DMS 273 (cell line): ENCODE results near the gene ANXA4.
"Not testable (repeated sequence)": the region's sequence is repeated elsewhere in the genome, so short reads cannot be mapped to it uniquely, and the experiment has no call there.

Source experiments
- DNase-seq: peaks from one replicate; lab custom pipeline; 2025; ENCODE audit not compliant: unreplicated experiment; lab: John Stamatoyannopoulos, UW

ANXA4 gene

DNA sequence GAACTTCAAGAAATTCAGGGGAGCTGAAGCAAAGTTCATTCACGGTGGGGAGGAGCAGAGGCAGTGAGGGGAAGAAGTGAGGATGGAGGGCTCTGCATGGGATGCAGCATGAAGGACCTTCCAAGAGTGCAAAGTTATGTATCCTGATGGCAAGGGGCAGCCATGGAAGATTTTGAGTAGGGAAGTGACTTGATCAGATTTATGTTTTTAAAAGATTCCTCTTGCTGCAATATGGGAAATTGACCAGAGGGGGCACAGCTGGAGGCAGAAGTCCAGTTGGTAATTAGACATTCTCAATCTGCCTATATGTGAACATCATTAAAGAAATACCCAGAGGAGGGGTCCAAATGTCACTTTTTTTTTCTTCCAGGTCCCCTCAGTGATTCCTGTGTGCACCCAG is 21.5 kb upstream of the ANXA4 start:
- DNase-seq, result peak; percentile 37

DNA sequence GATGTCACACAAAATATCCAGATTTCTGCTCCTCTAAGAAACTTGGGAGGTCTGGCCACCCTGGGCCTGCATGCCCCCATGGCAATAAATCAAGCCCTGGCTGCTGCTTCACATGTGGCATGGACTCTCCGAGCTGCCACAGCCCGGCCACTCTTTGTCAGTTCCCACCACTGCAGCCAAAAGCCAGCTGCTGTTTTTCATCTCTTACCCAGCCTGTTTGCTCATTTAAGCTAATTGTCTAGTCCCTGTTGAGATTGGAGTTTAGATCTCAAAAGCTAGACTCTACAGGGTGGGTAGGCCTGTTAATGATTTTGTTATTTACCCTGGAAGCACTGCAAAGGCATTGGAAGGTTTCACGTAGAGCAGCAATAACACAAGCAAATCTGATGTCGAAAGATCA is 20.9 kb upstream of the ANXA4 start:
- no peak for DNase-seq

GRCh38 chr2:69723791-69724190 is 18.1 kb upstream of the ANXA4 start:
- DNase-seq, result no peak

DNA sequence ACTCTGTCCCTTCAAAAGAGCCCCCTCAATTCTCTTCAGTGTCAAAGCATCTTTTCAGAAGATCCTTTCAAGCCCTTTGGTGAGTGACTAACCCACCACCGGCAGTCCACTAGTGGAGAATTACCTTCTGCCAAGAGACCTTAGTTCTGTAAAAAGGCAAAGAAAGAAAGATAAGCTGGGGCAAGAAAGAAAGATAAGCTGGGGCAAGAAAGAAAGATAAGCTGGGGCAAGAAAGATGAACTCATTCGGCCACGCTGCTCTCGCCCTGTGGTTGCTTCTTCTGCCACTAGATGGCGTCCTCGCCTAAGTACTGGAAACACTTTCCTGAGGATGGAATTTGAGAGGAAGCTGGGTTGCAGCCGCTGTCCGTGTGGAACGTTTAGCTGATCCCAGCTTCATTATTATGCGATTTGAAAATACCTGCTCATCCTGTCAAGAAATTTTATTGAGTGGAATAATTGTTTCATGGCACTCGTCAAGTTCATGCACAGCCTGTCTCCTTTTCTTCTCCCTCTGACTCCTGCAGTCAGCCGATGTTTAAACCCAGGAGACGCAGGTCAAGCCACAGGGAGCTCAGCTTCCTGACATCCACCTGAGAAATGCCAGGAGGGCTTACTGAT is 17.3 kb upstream of the ANXA4 start:
- DNase-seq, result peak; percentile 94

- no peak for DNase-seq
Observed at GRCh38 chr2:69725706-69726360, 16.1 kb upstream of the ANXA4 start.

- no peak for DNase-seq
Observed at GRCh38 chr2:69729266-69729665, 12.7 kb upstream of the ANXA4 start.

GRCh38 chr2:69729781-69730180 is 12.2 kb upstream of the ANXA4 start:
- DNase-seq, result no peak

- DNase-seq, result no peak
Observed at GRCh38 chr2:69731147-69731970, 10.6 kb upstream of the ANXA4 start.

GRCh38 chr2:69733342-69734034 is 8.4 kb upstream of the ANXA4 start:
- DNase-seq, result no peak

DNA sequence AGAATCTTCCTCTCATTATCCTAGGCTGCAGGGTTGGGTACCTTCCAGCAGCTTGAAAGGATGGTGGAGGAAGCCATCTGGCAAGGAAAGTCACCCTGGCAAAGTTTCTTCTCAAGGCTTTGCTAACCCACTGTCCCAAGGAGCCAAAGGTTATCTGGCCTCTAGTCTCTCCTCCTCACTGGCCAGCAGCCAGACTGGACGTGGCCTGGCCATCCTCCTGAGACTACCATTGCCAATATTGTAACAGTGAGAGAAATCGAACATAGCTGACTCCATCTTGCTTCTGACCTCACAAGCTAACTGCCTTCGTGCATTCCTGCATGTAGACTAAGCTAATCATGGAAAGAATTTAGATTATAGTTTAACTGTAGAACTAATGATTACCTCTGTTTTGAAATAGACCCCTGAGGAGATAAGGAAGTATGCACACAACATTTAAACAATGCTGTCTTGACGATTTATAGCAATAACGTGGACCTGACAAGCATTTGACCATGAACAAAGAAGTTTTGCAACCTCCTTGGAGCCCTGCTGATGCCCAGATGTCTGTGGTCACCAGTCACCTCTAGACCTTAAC is 7.8 kb upstream of the ANXA4 start:
- DNase-seq, result peak; percentile 89

DNA sequence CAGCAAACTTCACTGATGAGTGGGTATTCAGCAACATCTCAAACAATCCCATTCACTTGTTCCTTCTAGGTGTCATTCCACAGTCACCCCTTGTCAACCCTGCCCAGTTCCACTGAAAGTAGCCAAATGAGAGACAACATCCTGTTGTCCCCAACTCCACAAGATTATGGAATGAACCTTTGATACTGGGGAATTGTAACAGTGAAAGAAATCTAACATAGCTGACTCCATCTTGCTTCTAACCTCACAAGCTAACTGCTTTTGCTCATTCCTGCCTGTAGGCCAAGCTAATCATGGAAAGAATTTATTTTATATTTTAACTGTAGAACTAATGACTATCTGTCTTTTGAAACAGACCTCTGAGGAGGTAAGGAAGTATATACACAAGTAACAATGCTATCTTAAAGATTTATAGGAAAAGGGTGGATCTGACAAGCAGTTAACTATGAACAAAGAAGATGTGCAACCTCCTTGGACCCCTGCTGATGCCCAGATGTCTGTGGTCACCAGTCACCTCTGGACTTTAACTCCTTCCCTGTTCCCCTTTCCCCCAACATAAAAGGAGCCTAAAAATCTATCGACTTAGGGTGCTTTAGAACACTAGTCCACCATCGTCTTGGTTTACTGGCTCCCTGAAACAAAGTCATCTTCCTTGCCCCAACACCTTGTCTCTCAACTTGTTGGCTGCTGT is 6.9 kb upstream of the ANXA4 start:
- DNase-seq, result no peak

GRCh38 chr2:69735686-69736085 is 6.2 kb upstream of the ANXA4 start:
- no peak for DNase-seq

DNA sequence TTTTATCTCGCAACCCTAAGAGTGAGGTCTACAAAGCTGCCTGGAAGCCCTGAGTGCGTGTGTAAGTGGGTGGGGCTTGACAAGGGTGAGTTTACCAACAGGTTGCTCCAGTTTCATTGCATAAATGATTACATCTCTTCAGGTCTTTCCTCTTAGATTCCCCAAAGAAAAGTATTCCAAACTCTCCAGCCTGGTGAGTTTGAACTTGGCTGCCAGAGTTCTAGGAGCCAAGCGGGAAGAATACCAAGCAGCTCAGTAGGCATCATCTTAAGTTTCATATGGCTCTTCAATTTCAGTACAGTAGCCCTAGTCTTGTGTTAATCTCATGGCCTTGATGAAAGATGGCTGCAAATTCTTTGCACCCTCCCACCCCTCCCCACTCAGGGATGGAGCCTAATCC is 3.8 kb upstream of the ANXA4 start:
- not testable (repeated sequence) for DNase-seq

GRCh38 chr2:69740502-69740951 is 1.4 kb upstream of the ANXA4 start:
- DNase-seq, result no peak

- peak; percentile 88 for DNase-seq
Observed at GRCh38 chr2:69741229-69741574, 732 bp upstream of the ANXA4 start.

GRCh38 chr2:69742322-69742952 is 503 bp downstream of the ANXA4 start:
- peak; percentile 67 for DNase-seq

DNA sequence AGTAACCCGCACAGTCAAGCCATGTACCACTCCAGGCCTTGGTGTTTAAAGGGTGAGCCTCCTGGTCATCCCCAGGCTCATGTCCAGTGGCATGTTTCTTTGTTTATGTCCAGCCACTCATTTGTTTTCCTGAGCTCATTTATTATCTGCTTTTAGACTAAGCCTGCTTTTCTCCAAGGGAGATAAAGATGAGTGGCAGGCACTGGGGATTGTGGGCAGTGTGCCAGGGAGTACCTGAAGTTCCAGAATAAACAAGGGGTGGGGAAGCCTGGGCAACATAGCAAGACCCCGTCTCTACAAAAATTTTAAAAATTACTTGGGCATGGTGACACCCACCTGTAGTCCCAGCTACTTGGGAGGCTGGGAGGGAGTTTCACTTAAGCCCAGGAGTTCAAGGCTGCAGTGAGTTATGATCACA is 1.9 kb downstream of the ANXA4 start:
- no peak for DNase-seq

- DNase-seq, result no peak
Observed at GRCh38 chr2:69744456-69744855, 2.5 kb downstream of the ANXA4 start.

DNA sequence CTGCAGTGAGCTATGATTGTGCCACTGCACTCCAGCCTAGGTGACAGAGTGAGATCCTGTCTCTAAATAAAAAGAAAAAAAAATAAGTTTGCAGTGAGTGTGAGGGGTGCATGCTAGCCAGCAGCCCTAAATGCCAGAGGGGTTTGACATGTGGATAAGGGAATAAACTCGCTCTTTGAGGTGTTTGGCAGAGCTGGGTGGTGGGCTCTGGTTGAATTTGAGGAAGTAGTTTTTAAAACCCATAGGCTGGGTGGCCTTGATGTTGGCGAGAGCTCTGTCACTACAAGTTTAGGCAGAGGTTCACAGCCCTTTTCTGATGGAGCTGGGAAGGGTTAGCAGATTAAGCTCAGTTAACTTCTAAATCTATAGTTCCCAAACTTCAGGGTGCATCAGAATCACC is 3.1 kb downstream of the ANXA4 start:
- no peak for DNase-seq

DNA sequence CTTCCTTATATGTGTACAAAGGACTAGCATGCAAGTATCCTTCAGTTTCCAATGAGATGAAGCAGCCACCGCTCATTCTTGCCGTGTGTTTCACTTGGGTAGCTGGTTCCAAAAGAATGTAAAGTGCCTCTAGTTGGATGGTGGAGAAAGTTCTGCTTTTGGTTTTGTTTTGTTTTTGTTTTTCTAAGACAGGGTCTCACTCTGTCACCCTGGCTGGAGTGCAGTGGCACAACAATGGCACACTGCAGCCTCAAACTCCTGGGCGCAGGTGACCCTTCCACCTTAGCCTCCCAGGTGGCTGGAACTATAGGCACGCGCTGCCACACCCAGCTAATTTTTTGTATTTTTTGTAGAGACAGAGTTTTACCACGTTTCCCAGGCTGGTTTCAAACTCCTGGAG is 8.3 kb downstream of the ANXA4 start:
- no peak for DNase-seq
